HFFc6 (cell line): ENCODE data around the gene C3orf18. TPM values are rescaled to one million over a fixed set of nuclear protein-coding genes. Genes with fewer than 3 reads are reported as not detected.
A peak's percentile ranks its signal among the peaks of the same experiment; 100 is the strongest.

Experiments
- DNase-seq: peaks from one replicate; pipeline ENCODE4 v3.0.0-alpha.2; 2018
- H3K27ac Mint-ChIP-seq: 2 replicates; pipeline ENCODE4 v1.8.0; 2020; ENCODE audit warnings: mild to moderate bottlenecking, mixed read lengths
- H3K27me3 Mint-ChIP-seq: 2 replicates; pipeline ENCODE4 v1.8.0; 2021; ENCODE audit warnings: mild to moderate bottlenecking, moderate library complexity, mixed read lengths; ENCODE audit not compliant: insufficient read depth
- H3K36me3 Mint-ChIP-seq: 2 replicates; pipeline ENCODE4 v1.8.0; 2021; ENCODE audit warnings: low read depth, mixed read lengths
- H3K4me1 Mint-ChIP-seq: 2 replicates; pipeline ENCODE4 v1.8.0; 2020; ENCODE audit warnings: low read depth, mixed read lengths
- H3K4me3 Mint-ChIP-seq: 2 replicates; pipeline ENCODE4 v1.8.0; 2020; ENCODE audit warnings: mild to moderate bottlenecking, moderate library complexity, mixed read lengths
- H3K9me3 Mint-ChIP-seq: 2 replicates; pipeline ENCODE4 v1.8.0; 2020; ENCODE audit warnings: mild to moderate bottlenecking, mixed read lengths
- CTCF ChIP-seq: fragments of 200-600 bp; sonication (generic); IDR thresholded peaks from 2 replicates; pipeline ENCODE4 v1.5.0; 2021; ENCODE audit warnings: antibody characterized with exemption, mild to moderate bottlenecking
- long read RNA-seq: library from polyadenylated mRNA; unstranded; transcript quantifications from one replicate; pipeline ENCODE4 v2.0.0, GENCODE V29; 2019
- total RNA-seq, 6 experiments: library from RNA; stranded (reverse); fragmentation: NEBNext Ultra II Directional; extraction: Animal tissue kit (Norgen Biotek cat#: 25700); gene quantifications; 2 replicates in 1 of 6; 3 replicates in 5 of 6; pipeline ENCODE4 v1.2.3, GENCODE V29; 2021

Gene C3orf18
- total RNA-seq, result 10 to 100 TPM; 12.9 to 15.5 (median 14.2) TPM
- long read RNA-seq, transcript C3orf18-210 (4 exons, 788 nt), result major isoform, 6 of 18 reads
- long read RNA-seq, transcript C3orf18-203 (5 exons, 2,486 nt), result minor isoform, 5 of 18 reads
- long read RNA-seq, partial matches to known transcripts, result 0 of 18 reads
- long read RNA-seq, other reads (novel, unspliced or antisense), result 3 of 18 reads

- Mint-ChIP-seq H3K27me3 (peaks cover 8% of the 10 kb centered on the region), H3K4me3 (peak within 1 kb of the TSS; percentile 98), H3K36me3 (0 out of 2 replicates have a peak, but pooled peaks cover 6% of the 10 kb centered on the region), H3K9me3 (no peaks in the 10 kb centered on the region), H3K27ac (peak within 1 kb of the TSS; percentile 95), H3K4me1 (peaks cover 51% of the 10 kb centered on the region)
- peak; percentile 85 for DNase-seq
- peak; percentile 8; the same call in 1 of the 2 replicates for TF ChIP-seq CTCF
These were observed at the start of gene C3orf18 for GRCh38 chr3:50567386-50568167. Gene C3orf18 (minus strand): TSS chr3:50567747. CDS start chr3:50565699, 2,048 bp downstream.

GRCh38 chr3:50616770-50617095, 49.2 kb upstream of the C3orf18 start:
- Mint-ChIP-seq H3K36me3 (peaks cover 13% of the 10 kb centered on the region), H3K9me3 (no peaks in the 10 kb centered on the region), H3K4me3 (peak overlapping the region; percentile 89), H3K4me1 (peaks cover 52% of the 10 kb centered on the region), H3K27me3 (peaks cover 3% of the 10 kb centered on the region; the same call in 1 of the 2 replicates), H3K27ac (peak overlapping the region; percentile 62)
- no peak for TF ChIP-seq CTCF
- peak; percentile 78 for DNase-seq

DNA sequence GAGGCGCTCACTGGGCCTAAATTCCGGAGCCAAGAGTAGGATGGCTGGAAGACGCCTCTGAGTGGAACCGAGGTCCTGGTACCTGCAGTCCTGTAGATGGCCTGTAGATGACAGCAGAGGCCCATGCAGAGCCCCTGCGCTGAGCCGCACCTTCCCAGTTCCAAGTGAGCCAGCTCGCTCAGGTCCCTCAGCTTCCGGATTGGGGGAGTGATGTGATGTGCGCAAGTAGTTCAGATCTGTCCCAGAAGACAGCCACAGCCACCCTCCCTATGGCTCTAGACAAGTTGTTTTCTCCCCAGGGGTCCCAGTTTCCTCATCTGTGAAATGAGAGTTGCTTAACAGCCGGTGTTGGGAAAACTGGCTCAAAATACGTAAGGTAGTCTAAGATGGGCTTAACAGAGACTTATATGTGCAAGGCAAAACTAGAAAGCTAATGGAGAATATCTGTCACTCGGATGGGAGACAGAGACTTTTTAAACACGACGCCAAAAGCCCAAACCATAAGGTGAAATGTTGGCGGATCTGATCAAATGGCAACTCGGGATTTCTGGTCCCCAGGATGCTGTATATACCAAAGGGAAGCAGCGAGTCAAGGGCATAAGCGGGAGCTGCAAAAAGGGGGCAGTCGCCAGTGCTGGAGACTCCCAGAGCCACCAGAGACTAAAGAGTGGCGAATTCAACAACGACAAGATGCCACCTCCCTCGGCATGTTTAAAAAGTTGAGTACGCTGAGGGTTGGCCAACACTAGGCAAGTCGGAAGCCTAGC, 48.6 kb upstream of the C3orf18 start:
- DNase-seq, result peak; percentile 78
- no peaks in the 10 kb centered on the region for H3K9me3 Mint-ChIP-seq
- peaks cover 3% of the 10 kb centered on the region; the same call in 1 of the 2 replicates for H3K27me3 Mint-ChIP-seq
- H3K4me1 Mint-ChIP-seq, result peaks cover 52% of the 10 kb centered on the region
- peak; percentile 96 for TF ChIP-seq CTCF
- peak overlapping the region; percentile 89 for H3K4me3 Mint-ChIP-seq
- peak overlapping the region; percentile 62 for H3K27ac Mint-ChIP-seq
- H3K36me3 Mint-ChIP-seq, result peaks cover 13% of the 10 kb centered on the region

GRCh38 chr3:50615190-50615589, 47.6 kb upstream of the C3orf18 start:
- Mint-ChIP-seq H3K4me3 (no peak overlapping the region), H3K36me3 (peaks cover 6% of the 10 kb centered on the region), H3K9me3 (no peaks in the 10 kb centered on the region), H3K27ac (no peak overlapping the region), H3K27me3 (peaks cover 3% of the 10 kb centered on the region; the same call in 1 of the 2 replicates), H3K4me1 (peaks cover 49% of the 10 kb centered on the region)
- TF ChIP-seq CTCF, result no peak
- DNase-seq, result no peak

DNA sequence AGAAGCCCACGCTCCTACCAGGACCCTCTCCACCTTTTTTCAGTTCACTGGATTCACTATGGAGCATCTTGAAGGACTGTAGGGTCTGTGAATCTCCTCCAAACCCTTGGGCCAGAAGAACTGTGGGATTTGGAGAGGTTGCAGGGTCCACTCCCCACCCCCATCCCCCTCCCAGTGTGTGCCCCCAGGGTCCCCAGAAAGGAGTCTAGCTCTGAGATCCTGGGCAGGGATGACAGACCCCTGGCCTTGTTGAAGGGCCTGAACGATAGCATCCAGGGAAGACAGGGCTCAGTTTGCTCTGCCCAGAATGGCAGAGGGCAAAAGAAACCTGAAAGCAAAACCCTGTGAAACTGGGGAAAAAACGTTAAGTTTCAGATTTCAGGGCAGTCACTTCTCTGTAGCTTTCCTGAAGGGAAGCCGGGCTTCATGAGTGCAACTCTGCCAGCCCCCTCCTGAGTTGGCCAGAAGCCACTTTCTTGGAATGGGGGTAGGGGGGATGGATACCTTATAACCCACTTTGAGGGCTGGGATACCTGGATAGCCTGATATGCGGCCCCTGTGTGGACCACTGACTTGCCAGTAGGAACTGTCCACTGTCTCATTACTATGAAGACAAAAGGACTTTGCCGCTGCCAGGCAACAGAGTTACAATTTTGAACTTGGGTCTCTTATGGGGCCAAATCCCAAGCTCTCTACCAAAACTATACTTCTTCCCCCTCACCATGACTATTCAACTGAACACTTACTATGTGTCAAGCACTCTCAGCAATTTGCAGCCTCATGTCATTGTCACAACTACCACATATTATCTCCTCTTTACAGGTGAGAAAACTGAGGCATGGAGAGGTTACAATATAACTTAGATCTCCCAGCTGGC, 45.7 kb upstream of the C3orf18 start:
- Mint-ChIP-seq H3K27ac (no peak overlapping the region), H3K36me3 (no peaks in the 10 kb centered on the region), H3K4me1 (peaks cover 30% of the 10 kb centered on the region), H3K27me3 (peaks cover 3% of the 10 kb centered on the region; the same call in 1 of the 2 replicates), H3K9me3 (no peaks in the 10 kb centered on the region), H3K4me3 (peak overlapping the region; percentile 87; the same call in 1 of the 2 replicates)
- no peak for TF ChIP-seq CTCF
- DNase-seq, result no peak
